Ureter (tissue), 1 donor: Measurements from ENCODE around the gene KIF12. TPM values are rescaled to one million over a fixed set of nuclear protein-coding genes. Genes with fewer than 3 reads are reported as not detected.

ENCODE experiments used
- DNase-seq: peaks from one replicate; pipeline ENCODE4 v3.0.0-alpha.2; 2020; ENCODE audit warnings: low spot score
- total RNA-seq: library from RNA; stranded (reverse); gene quantifications from one replicate; pipeline ENCODE4 v1.2.4, GENCODE V29; 2023
- donor health status: DM: yes; HTN: yes; CAD: no.

Gene KIF12
- total RNA-seq, 1 donor from 2014 or later = 6.4 TPM

- no peak for DNase-seq
These were observed 24.2 kb upstream of the KIF12 start for GRCh38 chr9:114123031-114123977.

GRCh38 chr9:114122136-114123027 lies 23.3 kb upstream of the KIF12 start:
- no peak for DNase-seq

DNA sequence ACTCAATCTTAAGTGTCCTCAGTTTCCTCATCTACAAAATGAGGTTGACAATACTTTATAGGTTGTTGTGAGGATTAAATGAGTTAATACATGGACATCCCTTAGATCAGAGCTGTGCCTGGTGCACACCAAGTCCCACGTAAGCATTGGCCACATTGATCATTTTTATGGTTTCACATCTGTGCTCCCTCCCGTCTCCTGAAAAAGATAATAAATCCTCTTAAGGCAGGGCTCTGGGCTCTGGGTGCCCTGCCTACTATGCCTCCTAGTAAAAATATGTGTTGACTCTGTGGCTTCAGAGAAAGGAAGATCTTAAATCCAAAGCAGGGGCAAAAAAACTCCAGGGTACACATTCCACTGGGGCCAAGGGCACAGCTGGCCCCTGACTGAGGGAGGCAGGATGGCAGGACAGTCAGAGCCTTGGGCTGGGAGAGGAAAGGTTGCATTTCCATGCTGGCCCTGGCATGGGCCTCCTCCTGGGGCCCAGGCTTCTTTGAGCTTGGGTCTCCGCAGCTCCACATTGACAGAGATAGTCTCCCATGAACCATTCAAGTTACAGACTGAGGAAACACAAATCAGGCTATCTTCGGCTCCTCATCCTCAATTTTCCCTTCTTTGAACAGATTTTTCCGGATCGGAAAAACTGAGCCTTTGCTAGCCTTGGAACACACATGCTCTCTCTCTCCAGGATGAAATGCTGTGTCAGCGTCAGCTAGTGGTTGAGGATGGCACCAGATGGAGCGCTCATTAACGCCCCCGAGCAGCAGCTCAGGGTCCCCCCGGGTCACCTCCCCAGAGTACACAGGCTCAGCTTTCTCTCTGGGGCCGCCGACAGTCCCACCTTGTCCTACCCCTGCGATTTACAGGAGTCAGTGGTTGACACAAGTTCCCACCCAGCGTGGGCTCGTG lies 22.4 kb upstream of the KIF12 start:
- DNase-seq = no peak

GRCh38 chr9:114120192-114121014 lies 21.3 kb upstream of the KIF12 start:
- DNase-seq = no peak

DNA sequence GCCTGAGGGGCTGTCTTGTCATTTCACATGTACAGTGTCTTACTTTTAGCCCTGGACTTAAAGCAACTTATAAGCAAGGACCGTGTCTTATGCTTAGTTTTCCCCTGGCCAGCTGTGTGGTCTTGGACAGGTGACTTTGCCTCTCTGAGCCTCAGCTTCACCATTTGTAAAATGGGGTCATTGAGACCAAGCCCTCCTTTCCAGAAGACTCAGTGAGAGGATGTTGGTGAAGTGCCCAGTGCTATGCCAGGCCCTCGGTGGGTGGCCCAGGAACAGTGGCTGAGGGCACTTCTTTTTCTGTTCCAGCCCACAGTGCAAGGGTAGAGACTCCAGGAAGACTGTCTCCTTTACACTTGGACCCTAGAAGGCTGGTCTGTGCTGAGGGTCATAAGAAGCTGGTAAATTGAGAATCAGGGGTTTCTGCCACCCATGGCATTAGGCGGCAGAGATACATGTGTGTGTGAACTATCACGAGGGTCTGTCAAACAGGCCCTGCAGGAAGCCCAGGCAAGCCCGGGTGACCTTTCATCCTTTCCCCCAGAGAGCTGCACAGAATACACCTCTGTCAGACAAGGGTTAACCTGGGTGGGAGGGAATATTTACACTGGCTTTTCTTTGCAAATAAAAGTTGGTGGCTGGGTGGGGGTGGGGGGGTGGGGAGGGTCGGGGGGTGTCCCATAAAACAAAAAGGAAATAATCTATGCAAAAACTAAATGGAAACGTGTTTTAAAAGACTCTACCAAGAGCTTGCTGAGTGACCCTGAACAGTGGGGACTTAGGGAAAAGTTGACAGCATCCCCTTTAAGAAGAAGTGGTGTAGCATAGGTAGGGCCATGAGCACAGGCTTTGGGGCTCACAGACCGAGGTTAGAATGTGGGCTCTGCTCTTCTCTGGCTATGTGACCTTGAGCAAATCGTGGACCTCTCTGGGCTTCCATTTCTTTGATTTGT lies 20.4 kb upstream of the KIF12 start:
- no peak for DNase-seq

DNA sequence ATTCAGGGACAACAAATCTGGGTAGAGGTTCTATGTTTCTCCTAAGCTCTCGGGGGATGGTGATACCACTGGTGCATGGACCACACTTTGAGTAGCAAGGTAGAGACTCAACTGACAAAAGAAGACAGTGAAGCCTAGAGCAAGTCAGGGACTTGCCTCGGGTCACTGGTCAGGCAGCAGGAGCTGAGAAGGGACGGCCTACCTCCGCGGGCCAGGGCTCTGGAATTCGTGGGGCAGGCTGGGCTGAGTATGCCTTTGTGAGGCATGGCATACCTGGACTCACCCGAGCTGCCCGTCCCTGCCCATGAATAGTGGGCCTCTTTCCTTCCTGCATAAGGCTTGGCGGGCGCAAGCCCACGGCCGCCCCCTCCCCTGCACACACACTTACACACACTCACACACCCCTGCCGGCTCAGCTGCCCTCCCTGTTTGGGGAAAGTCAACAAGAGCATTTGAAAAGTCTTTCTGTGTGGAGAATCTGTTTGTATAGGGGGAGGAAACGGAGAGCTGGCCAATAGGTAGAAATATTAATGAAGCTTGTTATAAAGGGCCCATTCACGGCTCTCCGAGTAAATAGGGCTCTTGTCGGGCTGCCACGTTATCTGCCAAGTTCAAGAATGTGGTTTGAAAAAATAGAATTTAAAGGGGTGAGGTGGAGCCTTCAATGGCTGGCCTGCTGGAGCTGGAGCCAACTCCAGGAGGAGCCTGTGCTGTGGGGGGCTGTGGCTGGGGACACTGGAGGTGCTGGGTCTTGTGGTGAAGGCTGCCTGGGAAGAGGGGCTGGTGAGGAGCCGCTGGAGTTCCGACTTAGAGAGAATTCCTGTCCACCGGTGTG lies 19.1 kb upstream of the KIF12 start:
- no peak for DNase-seq

DNA sequence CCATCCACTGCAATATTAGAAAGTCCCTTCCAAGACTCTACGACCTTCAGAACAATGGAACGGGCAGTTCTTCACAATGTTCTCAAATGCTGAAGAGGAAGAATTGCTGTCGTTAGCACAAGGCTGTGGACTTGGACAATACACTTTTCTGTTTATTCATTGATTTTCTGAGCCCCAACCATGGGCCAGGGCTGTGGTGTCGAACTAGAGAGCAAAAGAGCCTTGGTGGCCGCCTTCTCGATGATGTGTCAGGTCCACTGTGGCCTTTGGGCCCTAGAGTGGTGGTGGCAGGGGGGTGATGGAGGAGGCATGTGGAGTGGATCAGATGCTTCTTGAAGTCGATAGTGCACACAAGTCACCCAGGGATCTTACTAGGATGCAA lies 18.5 kb upstream of the KIF12 start:
- no peak for DNase-seq

DNA sequence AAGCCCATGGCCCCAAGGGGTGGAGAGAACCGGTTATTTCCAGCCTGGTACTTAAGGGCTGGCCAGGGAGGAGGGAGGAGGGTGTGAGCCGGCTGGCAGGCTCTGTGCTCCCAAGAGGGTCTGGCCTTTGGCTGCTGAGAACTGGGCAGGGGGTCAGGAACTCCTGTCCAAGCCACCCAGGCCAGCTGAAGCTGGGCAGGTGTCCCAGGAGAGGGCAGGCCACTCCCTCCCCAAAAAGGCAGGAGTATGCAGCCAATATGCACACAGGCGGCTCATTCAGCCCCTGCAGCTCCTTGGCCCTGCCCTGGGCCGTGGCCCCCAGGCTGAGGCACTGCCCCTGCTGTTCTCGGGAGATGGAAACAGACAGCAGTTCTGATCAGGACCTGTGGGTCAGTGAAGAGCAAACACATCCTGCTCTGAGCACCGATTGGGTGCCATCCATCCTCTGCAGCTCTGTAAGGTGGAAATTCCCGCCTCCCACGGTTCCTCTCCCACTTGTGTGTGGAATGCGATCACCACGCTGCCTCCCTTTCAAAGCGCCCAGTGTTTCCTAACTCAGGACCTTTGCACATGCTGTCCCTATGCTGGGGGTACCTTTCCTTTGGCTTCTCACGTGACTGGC lies 17.1 kb upstream of the KIF12 start:
- DNase-seq = no peak

DNA sequence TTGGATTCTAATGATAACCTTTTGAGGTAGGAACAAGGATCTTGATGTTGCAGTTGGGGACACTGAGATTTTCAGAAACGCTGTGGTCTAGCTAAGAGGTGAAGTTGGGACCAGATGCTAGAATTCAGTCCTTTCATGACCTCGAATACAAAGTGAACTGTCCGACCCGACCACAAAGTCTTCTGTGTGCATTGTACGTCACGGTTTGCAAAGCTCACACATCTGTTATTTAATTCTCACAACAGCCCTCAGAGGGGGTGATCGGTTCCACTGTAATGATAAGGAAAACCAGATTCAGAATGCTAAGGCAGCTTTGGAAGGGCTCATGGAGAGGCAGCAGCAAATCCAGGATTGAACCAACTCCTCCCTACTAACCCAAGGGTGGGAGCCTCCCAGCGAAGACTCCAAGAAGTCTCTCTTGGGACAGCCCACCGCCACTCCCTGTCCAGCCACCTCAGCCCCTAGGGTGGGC lies 16.6 kb upstream of the KIF12 start:
- DNase-seq = no peak

GRCh38 chr9:114114364-114114763 lies 15.3 kb upstream of the KIF12 start:
- no peak for DNase-seq

DNA sequence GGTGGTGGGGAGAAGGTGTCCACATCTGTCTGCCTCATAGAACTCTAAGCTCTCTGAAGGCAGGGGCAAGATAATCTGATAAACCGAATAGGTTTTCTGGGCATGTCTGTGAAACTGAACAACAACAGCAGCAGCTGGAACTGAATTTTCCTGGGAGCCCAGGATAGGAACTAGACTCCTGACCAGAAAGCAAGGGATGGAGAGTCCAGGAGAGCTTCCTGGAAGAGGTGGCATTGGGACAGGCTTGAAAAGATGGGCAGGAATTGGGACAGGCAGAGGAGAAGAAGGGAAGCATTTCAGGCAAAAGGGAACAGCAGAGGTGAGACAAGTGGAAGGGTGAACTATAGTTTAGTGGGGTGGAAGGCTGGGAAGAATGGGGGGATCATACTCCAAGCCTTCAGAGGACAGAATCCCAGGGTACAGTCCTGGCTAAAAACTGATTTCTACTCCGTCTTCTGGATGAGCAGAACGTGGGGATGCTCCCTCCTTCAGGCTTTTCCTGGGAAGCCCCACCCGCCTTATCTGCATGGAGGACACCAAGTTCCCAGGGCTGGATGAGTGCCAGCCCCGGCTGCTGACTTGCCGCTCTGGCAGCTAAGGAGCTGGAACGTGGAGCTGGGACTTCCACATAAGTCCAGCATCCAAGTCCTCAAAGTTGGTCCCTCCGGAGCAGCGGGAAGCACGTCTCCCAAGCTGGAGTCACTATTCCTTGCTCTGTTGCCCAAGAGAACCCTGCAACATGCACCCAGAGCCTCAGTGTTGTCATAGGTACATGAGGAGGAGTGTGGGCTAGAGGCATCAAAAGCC lies 13.9 kb upstream of the KIF12 start:
- peak; percentile 89 for DNase-seq

GRCh38 chr9:114112325-114112724 lies 13.2 kb upstream of the KIF12 start:
- DNase-seq = no peak

- no peak for DNase-seq
These were observed 11.1 kb upstream of the KIF12 start for GRCh38 chr9:114110180-114110579.

DNA sequence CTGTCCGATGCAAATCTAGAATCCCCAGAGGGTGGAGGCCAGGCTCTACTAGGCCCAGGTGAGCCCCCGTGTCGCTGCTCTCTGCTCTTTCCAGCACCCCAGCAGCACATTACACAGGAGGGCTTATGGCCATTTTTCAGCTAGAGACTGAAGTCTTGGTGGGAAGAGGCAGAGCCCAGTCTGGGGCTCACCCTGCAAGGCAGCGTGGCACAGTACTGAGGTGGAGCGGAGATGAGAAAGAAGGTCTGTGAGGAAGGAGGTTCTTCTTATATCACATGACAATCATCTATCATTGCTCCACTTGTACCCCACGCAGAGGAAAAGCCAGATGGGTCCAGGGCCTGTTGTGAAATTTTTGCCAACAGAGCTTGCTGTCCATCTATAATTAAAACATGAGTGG lies 10.0 kb upstream of the KIF12 start:
- no peak for DNase-seq

- DNase-seq = peak; percentile 81
These were observed 9.1 kb upstream of the KIF12 start for GRCh38 chr9:114108016-114108833.

DNA sequence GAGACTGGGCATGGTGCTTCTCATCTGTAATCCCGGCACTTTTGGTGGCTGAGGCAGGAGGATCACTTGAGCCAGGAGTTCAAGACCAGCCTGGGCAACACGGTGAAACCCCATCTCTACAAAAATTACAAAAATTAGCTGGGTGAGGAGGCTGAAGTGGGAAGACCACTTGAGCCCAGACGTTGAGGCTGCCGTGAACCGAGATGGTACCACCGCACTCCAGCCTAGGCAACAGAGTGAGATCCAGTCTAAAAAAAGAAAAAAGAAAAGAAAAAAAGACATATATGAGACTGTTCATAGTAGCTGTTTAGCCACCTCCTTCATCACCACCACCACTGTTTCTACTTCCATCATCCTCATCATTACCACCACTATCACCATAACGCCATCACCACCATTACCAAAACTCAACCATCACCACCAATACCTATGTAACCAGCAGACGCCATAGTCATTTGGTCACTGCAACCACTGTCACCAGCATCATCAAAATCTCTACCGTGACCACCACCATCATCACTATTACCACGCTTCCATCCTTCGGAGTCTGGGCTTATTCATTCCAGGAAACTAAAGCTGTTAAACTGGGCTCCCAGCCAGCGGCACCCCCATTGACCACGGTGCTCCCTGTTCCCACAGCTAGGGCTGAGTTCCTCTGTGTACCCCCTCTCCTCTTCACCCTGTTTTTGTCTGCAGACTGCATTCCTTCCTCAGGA lies 8.4 kb upstream of the KIF12 start:
- no peak for DNase-seq
